ENCODE data around the gene RNU5D-1.

DNA sequence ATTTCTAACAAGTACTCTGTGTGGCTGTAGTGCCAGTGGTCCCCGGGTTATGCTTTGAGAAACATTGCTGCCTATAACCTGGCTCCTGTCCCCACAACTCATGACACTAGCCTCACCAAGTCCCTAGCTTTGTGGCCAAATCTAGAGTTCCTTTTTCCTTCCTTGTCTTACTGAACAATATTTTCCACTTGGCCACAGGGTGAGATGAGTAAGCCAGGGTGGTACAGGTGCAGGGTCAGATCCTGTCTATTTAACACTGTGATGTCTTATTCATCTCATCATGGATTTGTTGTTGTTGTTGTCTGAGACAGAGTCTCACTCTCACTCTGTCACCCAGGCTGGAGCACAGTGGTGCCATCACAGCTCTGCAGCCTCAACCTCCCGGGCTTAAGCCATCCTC lies 37.8 kb downstream of the RNU5D-1 start:
- TF ChIP-seq, protein P1, sequence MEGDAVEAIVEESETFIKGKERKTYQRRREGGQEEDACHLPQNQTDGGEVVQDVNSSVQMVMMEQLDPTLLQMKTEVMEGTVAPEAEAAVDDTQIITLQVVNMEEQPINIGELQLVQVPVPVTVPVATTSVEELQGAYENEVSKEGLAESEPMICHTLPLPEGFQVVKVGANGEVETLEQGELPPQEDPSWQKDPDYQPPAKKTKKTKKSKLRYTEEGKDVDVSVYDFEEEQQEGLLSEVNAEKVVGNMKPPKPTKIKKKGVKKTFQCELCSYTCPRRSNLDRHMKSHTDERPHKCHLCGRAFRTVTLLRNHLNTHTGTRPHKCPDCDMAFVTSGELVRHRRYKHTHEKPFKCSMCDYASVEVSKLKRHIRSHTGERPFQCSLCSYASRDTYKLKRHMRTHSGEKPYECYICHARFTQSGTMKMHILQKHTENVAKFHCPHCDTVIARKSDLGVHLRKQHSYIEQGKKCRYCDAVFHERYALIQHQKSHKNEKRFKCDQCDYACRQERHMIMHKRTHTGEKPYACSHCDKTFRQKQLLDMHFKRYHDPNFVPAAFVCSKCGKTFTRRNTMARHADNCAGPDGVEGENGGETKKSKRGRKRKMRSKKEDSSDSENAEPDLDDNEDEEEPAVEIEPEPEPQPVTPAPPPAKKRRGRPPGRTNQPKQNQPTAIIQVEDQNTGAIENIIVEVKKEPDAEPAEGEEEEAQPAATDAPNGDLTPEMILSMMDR (IDR thresholded peaks at IDR 0.05; ENCODE audit: low read length): no peak
- no peak for TF ChIP-seq EZH2 (optimal IDR thresholded peaks at IDR 0.05; ENCODE audit: low read depth, low read length)

All from MM.1S (cell line).